GM18502 (cell line): ENCODE measurements around the gene GALNT1.

Experiments used
- ATAC-seq: cut with Tn5 transposase; IDR thresholded peaks from one replicate; pipeline ENCODE4 v1.9.1; 2021; ENCODE audit warnings: mild to moderate bottlenecking; ENCODE audit not compliant: unreplicated experiment, poor library complexity

The GALNT1 gene

GRCh38 chr18:35616664-35617423 lies 35.3 kb downstream of the GALNT1 start:
- peak; percentile 98 for ATAC-seq

- no peak for ATAC-seq
These were observed 36.3 kb downstream of the GALNT1 start for GRCh38 chr18:35617865-35618264.

- ATAC-seq, result no peak
These were observed 36.7 kb downstream of the GALNT1 start for GRCh38 chr18:35618289-35618688.

- ATAC-seq, result no peak
These were observed 37.2 kb downstream of the GALNT1 start for GRCh38 chr18:35618696-35619095.

- ATAC-seq, result no peak
These were observed 37.9 kb downstream of the GALNT1 start for GRCh38 chr18:35619464-35619863.

- ATAC-seq, result no peak
These were observed 38.4 kb downstream of the GALNT1 start for GRCh38 chr18:35619941-35620340.

- no peak for ATAC-seq
These were observed 39.2 kb downstream of the GALNT1 start for GRCh38 chr18:35620765-35621164.

GRCh38 chr18:35623255-35623654 lies 41.7 kb downstream of the GALNT1 start:
- ATAC-seq, result no peak

- peak; percentile 94 for ATAC-seq
These were observed 42.6 kb downstream of the GALNT1 start for GRCh38 chr18:35624146-35624545.

GRCh38 chr18:35625232-35625631 lies 43.7 kb downstream of the GALNT1 start:
- ATAC-seq, result no peak

- ATAC-seq, result no peak
These were observed 52.2 kb downstream of the GALNT1 start for GRCh38 chr18:35633761-35634160.

- ATAC-seq, result no peak
These were observed 52.8 kb downstream of the GALNT1 start for GRCh38 chr18:35634323-35634722.

- ATAC-seq, result no peak
These were observed 53.6 kb downstream of the GALNT1 start for GRCh38 chr18:35635170-35635569.

- no peak for ATAC-seq
These were observed 55.7 kb downstream of the GALNT1 start for GRCh38 chr18:35637227-35637626.

GRCh38 chr18:35639296-35639695 lies 57.8 kb downstream of the GALNT1 start:
- ATAC-seq, result no peak

- no peak for ATAC-seq
These were observed 59.9 kb downstream of the GALNT1 start for GRCh38 chr18:35641467-35641866.

- ATAC-seq, result no peak
These were observed 60.4 kb downstream of the GALNT1 start for GRCh38 chr18:35641916-35642315.

GRCh38 chr18:35642802-35643201 lies 61.3 kb downstream of the GALNT1 start:
- ATAC-seq, result no peak

- ATAC-seq, result no peak
These were observed 64.9 kb downstream of the GALNT1 start for GRCh38 chr18:35646449-35646848.

GRCh38 chr18:35653392-35654135 lies 72.0 kb downstream of the GALNT1 start:
- no peak for ATAC-seq

GRCh38 chr18:35658112-35658511 lies 76.6 kb downstream of the GALNT1 start:
- ATAC-seq, result no peak
